H1 (cell line): ENCODE results near the gene DSE. TPM values are rescaled to one million over a fixed set of nuclear protein-coding genes. Genes with fewer than 3 reads are reported as not detected.

ENCODE experiments used
- CTCF ChIA-PET: fragments of 300-600 bp; sonication (Branson Sonifier 250); formaldehyde crosslinking; loops from one replicate; lab custom pipeline; 2021; ENCODE audit not compliant: partially characterized antibody; lab: Charles Lee
- POLR2A ChIA-PET: fragments of 300-600 bp; sonication (Branson Sonifier 250); formaldehyde crosslinking; loops from one replicate; lab custom pipeline; 2021; ENCODE audit warnings: inconsistent platforms; ENCODE audit not compliant: partially characterized antibody; lab: Charles Lee
- DNase-seq, 2 experiments: peaks; one replicate each; pipeline versions ENCODE4 v3.0.0 to v3.0.0-alpha.2; 2010 to 2022; ENCODE audit warnings: low spot score in 2 of 2, low read depth in 1 of 2, mixed read lengths in 1 of 2
- FAIRE-seq: peaks from 2 replicates; lab custom pipeline; 2011; peaks lifted over from hg19 to GRCh38; lab: Jason Lieb, UNC
- H2AFZ ChIP-seq: 2 replicates; pipeline ENCODE4 v1.8.1; 2012; ENCODE audit warnings: low read length, inconsistent platforms
- H2AK5ac ChIP-seq: 2 replicates; pipeline ENCODE4 v1.6.1; 2013; ENCODE audit warnings: low read depth, low read length
- H2BK120ac ChIP-seq: replicated peaks from 2 replicates; pipeline ENCODE3; 2013; ENCODE audit warnings: low read depth, low read length, inconsistent platforms
- H2BK12ac ChIP-seq: 2 replicates; pipeline ENCODE4 v1.6.1; 2013; ENCODE audit warnings: low read depth, low read length
- H2BK15ac ChIP-seq: 2 replicates; pipeline ENCODE4 v1.6.1; 2013; ENCODE audit warnings: low read length
- H2BK20ac ChIP-seq: 2 replicates; pipeline ENCODE4 v1.6.1; 2013; ENCODE audit warnings: low read length
- H2BK5ac ChIP-seq: 2 replicates; pipeline ENCODE4 v1.6.1; 2013; ENCODE audit warnings: low read depth, low read length
- H3K14ac ChIP-seq: 2 replicates; pipeline ENCODE4 v1.6.1; 2013; ENCODE audit warnings: inconsistent platforms; ENCODE audit not compliant: insufficient read length
- H3K18ac ChIP-seq: 2 replicates; pipeline ENCODE4 v1.6.1; 2013; ENCODE audit warnings: low read length; ENCODE audit errors: extremely low read depth
- H3K23ac ChIP-seq: 2 replicates; pipeline ENCODE4 v1.6.1; 2013; ENCODE audit warnings: inconsistent platforms; ENCODE audit not compliant: insufficient read length
- H3K23me2 ChIP-seq: 2 replicates; pipeline ENCODE4 v1.6.1; 2013; ENCODE audit warnings: low read depth, low read length
- H3K27ac ChIP-seq: 2 replicates; pipeline ENCODE4 v1.6.1; 2011; ENCODE audit warnings: low read depth, low read length, inconsistent platforms
- H3K27me3 ChIP-seq, 4 experiments: replicated peaks in 1 of 4; 1 replicate in 1 of 4; 2 replicates in 3 of 4; pipeline versions ENCODE4 v1.6.1 to v1.8.1; 2011 to 2013; ENCODE audit warnings: low read length in 3 of 4, mild to moderate bottlenecking in 3 of 4, inconsistent platforms in 2 of 4, mixed read lengths in 2 of 4, moderate library complexity in 1 of 4; ENCODE audit not compliant: control insufficient read depth in 3 of 4, insufficient read depth in 3 of 4; ENCODE audit errors: extremely low read depth in 1 of 4
- H3K36me3 ChIP-seq, 4 experiments: 2 replicates each; pipeline versions ENCODE4 v1.6.1 to v1.8.1; 2011 to 2013; ENCODE audit warnings: mild to moderate bottlenecking in 4 of 4, low read length in 3 of 4, moderate library complexity in 2 of 4, control low read depth in 1 of 4, inconsistent platforms in 1 of 4; ENCODE audit not compliant: insufficient read depth in 4 of 4, control insufficient read depth in 2 of 4
- H3K4ac ChIP-seq: replicated peaks from 2 replicates; pipeline ENCODE3; 2013; ENCODE audit warnings: low read length, low read depth, mixed read lengths, inconsistent platforms; ENCODE audit not compliant: insufficient read length
- H3K4me1 ChIP-seq, 4 experiments: replicated peaks in 1 of 4; 1 replicate in 1 of 4; 2 replicates in 3 of 4; pipeline versions ENCODE4 v1.6.1 to v1.8.1; 2011 to 2013; ENCODE audit warnings: low read length in 3 of 4, inconsistent platforms in 2 of 4, mixed read lengths in 1 of 4; ENCODE audit not compliant: insufficient read depth in 4 of 4, control insufficient read depth in 3 of 4
- H3K4me2 ChIP-seq, 2 experiments: 2 replicates each; pipeline versions ENCODE4 v1.6.1 to v1.8.1; 2011 to 2013; ENCODE audit warnings: low read depth in 2 of 2, low read length in 2 of 2, control low read depth in 1 of 2, inconsistent platforms in 1 of 2, mild to moderate bottlenecking in 1 of 2; ENCODE audit not compliant: insufficient read depth in 1 of 2
- H3K4me3 ChIP-seq, 4 experiments: fragments of 200-600, 300-600 bp in 1 of 4; sonication (generic), shearing (Covaris generic), sonication (Bioruptor Twin) in 1 of 4; 2 replicates each; pipeline versions ENCODE4 v1.5.1 to v1.8.1; 2011 to 2016; ENCODE audit warnings: low read length in 4 of 4, low read depth in 3 of 4, control low read depth in 2 of 4, inconsistent platforms in 2 of 4, mild to moderate bottlenecking in 2 of 4, mixed read lengths in 1 of 4, moderate library complexity in 1 of 4; ENCODE audit not compliant: insufficient read depth in 2 of 4; ENCODE audit errors: extremely low read depth in 1 of 4
- H3K56ac ChIP-seq: replicated peaks from 2 replicates; pipeline ENCODE3; 2013; ENCODE audit warnings: low read depth, mild to moderate bottlenecking, mixed read lengths, low read length, inconsistent platforms; ENCODE audit not compliant: insufficient read length
- H3K79me1 ChIP-seq: 2 replicates; pipeline ENCODE4 v1.6.1; 2013; ENCODE audit warnings: low read depth, low read length, control low read depth
- H3K79me2 ChIP-seq, 2 experiments: 2 replicates each; pipeline versions ENCODE4 v1.6.1 to v1.8.1; 2012 to 2013; ENCODE audit warnings: low read length in 2 of 2, mild to moderate bottlenecking in 2 of 2, inconsistent platforms in 1 of 2; ENCODE audit not compliant: insufficient read depth in 2 of 2, control insufficient read depth in 1 of 2
- H3K9ac ChIP-seq, 4 experiments: replicated peaks in 1 of 4; 1 replicate in 1 of 4; 2 replicates in 3 of 4; pipeline versions ENCODE4 v1.6.1 to v1.8.1; 2011 to 2013; ENCODE audit warnings: low read depth in 3 of 4, low read length in 3 of 4, control low read depth in 2 of 4, mild to moderate bottlenecking in 2 of 4, moderate library complexity in 2 of 4, inconsistent platforms in 1 of 4; ENCODE audit errors: extremely low read depth in 1 of 4
- H3K9me3 ChIP-seq, 2 experiments: 2 replicates each; pipeline versions ENCODE4 v1.6.1 to v1.8.1; 2012 to 2013; ENCODE audit warnings: mild to moderate bottlenecking in 2 of 2, moderate library complexity in 2 of 2, control low read depth in 1 of 2, inconsistent platforms in 1 of 2, low read depth in 1 of 2, low read length in 1 of 2, mixed read lengths in 1 of 2; ENCODE audit not compliant: insufficient read depth in 2 of 2
- H4K20me1 ChIP-seq, 2 experiments: replicated peaks in 1 of 2; 2 replicates each; pipeline versions ENCODE3 to v1.8.1; 2011 to 2013; ENCODE audit warnings: inconsistent platforms in 2 of 2, low read length in 2 of 2, mild to moderate bottlenecking in 1 of 2; ENCODE audit not compliant: insufficient read depth in 2 of 2, control insufficient read depth in 1 of 2
- H4K5ac ChIP-seq: 2 replicates; pipeline ENCODE4 v1.6.1; 2013; ENCODE audit warnings: low read length, low read depth, mixed read lengths, inconsistent platforms; ENCODE audit not compliant: insufficient read length
- H4K8ac ChIP-seq: 2 replicates; pipeline ENCODE4 v1.8.0; 2013; ENCODE audit warnings: mild to moderate bottlenecking, moderate library complexity, low read length, inconsistent platforms; ENCODE audit not compliant: insufficient read depth; ENCODE audit errors: extremely low read depth
- H4K91ac ChIP-seq: replicated peaks from 2 replicates; pipeline ENCODE3; 2013; ENCODE audit warnings: low read length, mixed read lengths, inconsistent platforms; ENCODE audit not compliant: insufficient read length
- E2F6 ChIP-seq: IDR thresholded peaks from 2 replicates; pipeline ENCODE4 v1.6.1; 2012; ENCODE audit warnings: inconsistent platforms
- EGR1 ChIP-seq: IDR thresholded peaks from 2 replicates; pipeline ENCODE4 v1.6.1; 2011; ENCODE audit warnings: low read depth, low read length, borderline replicate concordance
- HDAC2 ChIP-seq, 2 experiments: fragments of 300-600 bp in 1 of 2; sonication (generic) in 1 of 2; IDR thresholded peaks; 2 replicates each; pipeline ENCODE4 v1.6.1; 2011 to 2012; ENCODE audit warnings: low read depth in 2 of 2, low read length in 2 of 2, mild to moderate bottlenecking in 2 of 2, moderate library complexity in 2 of 2, borderline replicate concordance in 1 of 2, inconsistent platforms in 1 of 2
- MAFK ChIP-seq: IDR thresholded peaks from 2 replicates; pipeline ENCODE4 v1.6.1; 2012; ENCODE audit warnings: low read depth, mild to moderate bottlenecking, improper control_type of control experiment, low read length
- POLR2AphosphoS5 ChIP-seq: IDR thresholded peaks from 2 replicates; pipeline ENCODE4 v1.6.1; 2011; ENCODE audit warnings: low read depth, low read length
- RNF2 ChIP-seq: fragments of 200-900, 300-1000 bp; sonication (generic); IDR thresholded peaks from 2 replicates; pipeline ENCODE4 v1.7.1; 2016; ENCODE audit warnings: borderline replicate concordance, low read depth, mild to moderate bottlenecking, antibody characterized with exemption, low read length; ENCODE audit not compliant: poor library complexity, severe bottlenecking; ENCODE audit errors: missing control alignments
- WGBS, 2 experiments: shearing (Covaris generic) in 1 of 2; methylation state at CpG; one replicate each; pipeline versions ENCODE4 v1.1.6 to v1.1.7; 2013 to 2015; ENCODE audit warnings: low lambda C conversion rate in 2 of 2, mixed read lengths in 2 of 2, inconsistent platforms in 1 of 2, low coverage in 1 of 2, missing lambda C conversion rate in 1 of 2; ENCODE audit not compliant: insufficient replicate concordance in 2 of 2, insufficient coverage in 1 of 2, insufficient read length in 1 of 2; ENCODE audit errors: extremely low coverage in 1 of 2, missing lambda C conversion rate in 1 of 2; 5-methylcytosine and 5-hydroxymethylcytosine counted together
- polyA plus RNA-seq, 7 experiments: library from polyadenylated mRNA; depleted of rRNA in 3 of 7; stranded (reverse) in 5 of 7; unstranded in 2 of 7; fragments of >200 nt in 5 of 7; fragments of 200-250 nt in 2 of 7; gene quantifications; 1 replicate in 5 of 7; 2 replicates in 1 of 7; 4 replicates in 1 of 7; pipeline versions ENCODE4 v1.2.1 to v1.2.3, GENCODE V29; 2011 to 2013; ENCODE audit warnings: missing spikeins in 2 of 7, mixed read lengths in 2 of 7
- total RNA-seq: library from RNA; stranded (reverse); fragmentation: NEBNext Ultra II Directional; extraction: Animal tissue kit (Norgen Biotek cat#: 25700); gene quantifications from 2 replicates; pipeline ENCODE4 v1.2.1, GENCODE V29; 2021

The DSE gene
- total and polyA plus RNA-seq, 2 of the 8 experiments (the other 6 are each of a cell fraction or from before 2014, with no cell fraction given), result 32.5 to 94.4 TPM

- peaks cover 4% of the 10 kb centered on the region; the same call in 1 of the 2 replicates for H3K79me1 ChIP-seq
- peaks cover 0 to 2% of the 10 kb centered on the region in 2 experiments for H4K20me1 ChIP-seq
- peaks cover 0 to 7% (median 6%) of the 10 kb centered on the region in 4 experiments; a peak in 3 of 7 replicates for H3K4me1 ChIP-seq
- H3K9me3 ChIP-seq, result no peaks in the 10 kb centered on the region
- no peak overlapping the region for H2BK12ac ChIP-seq
- WGBS, 2 experiments, result 89% methylated on average over 3 of the region's 3 CpGs; no CpG with 5 or more reads in 1 of the 2 experiments
- no peak overlapping the region for H2BK15ac ChIP-seq
- H3K4me2 ChIP-seq, result no peak overlapping the region
- H2AFZ ChIP-seq, result no peak overlapping the region
- H4K5ac ChIP-seq, result no peak overlapping the region
- no peaks in the 10 kb centered on the region for H3K27me3 ChIP-seq
- no peaks in the 10 kb centered on the region for H3K23me2 ChIP-seq
- no peak overlapping the region for H3K23ac ChIP-seq
- no peak overlapping the region for H3K4ac ChIP-seq
- FAIRE-seq (no peak), DNase-seq (no peak)
- H4K91ac ChIP-seq, result no peak overlapping the region
- H3K56ac ChIP-seq, result no peak overlapping the region
- ChIA-PET CTCF (interaction anchor here (1.0 kb wide), 1 partner anchor 12 kb away, joined by 5 read pairs; no protein-coding TSS in a partner anchor), POLR2A (interaction anchor here (0.9 kb wide), 1 partner anchor 137 kb away, joined by 3 read pairs; no protein-coding TSS in a partner anchor)
- no peak overlapping the region for H2BK5ac ChIP-seq
- H3K14ac ChIP-seq, result no peak overlapping the region
- no peak overlapping the region for H2AK5ac ChIP-seq
- H3K4me3 ChIP-seq, result no peak overlapping the region
- H3K18ac ChIP-seq, result no peak overlapping the region
- H3K79me2 ChIP-seq, result peaks cover 0 to 69% of the 10 kb centered on the region in 2 experiments; a peak in 2 of 4 replicates
- 0 out of 2 replicates have a peak overlapping the region, but pooled peaks have one; percentile 34 for H3K27ac ChIP-seq
- peaks cover 0 to 6% (median 0%) of the 10 kb centered on the region in 4 experiments; a peak in 2 of 8 replicates for H3K36me3 ChIP-seq
- no peak overlapping the region for H2BK20ac ChIP-seq
- H4K8ac ChIP-seq, result no peak overlapping the region
- no peak overlapping the region for H2BK120ac ChIP-seq
- H3K9ac ChIP-seq, result no peak overlapping the region
- TF ChIP-seq MAFK (no peak), EGR1 (no peak), E2F6 (no peak), HDAC2 (IDR thresholded peaks at IDR 0.05; ENCODE audit: borderline replicate concordance in 1 of 2, low read depth in 2 of 2, low read length in 2 of 2) (no peak), RNF2 (no peak), POLR2AphosphoS5 (no peak)
Measured at GRCh38 chr6:116409756-116410155, 39.0 kb downstream of the DSE start.
